ENCODE data around the gene MMP12.
"Not testable (repeated sequence)": the region's sequence is repeated elsewhere in the genome, so short reads cannot be mapped to it uniquely, and the experiment has no call there.

Gene MMP12

GRCh38 chr11:102874852-102875251 is at the start of gene MMP12:
TSS of gene MMP12 (minus strand) at chr11:102874982. CDS start at chr11:102874937, 45 bp downstream.
- DNase-seq (no peak), ATAC-seq (no peak)
- H3K36me3 Mint-ChIP-seq (ENCODE audit: low read depth): no peaks in the 10 kb centered on the region
- H3K27ac Mint-ChIP-seq: no peak within 1 kb of the TSS
- H3K27me3 Mint-ChIP-seq: peaks cover under 1% of the 10 kb centered on the region
- H3K9me3 Mint-ChIP-seq: no peaks in the 10 kb centered on the region
- H3K4me3 Mint-ChIP-seq: no peak within 1 kb of the TSS
- H3K4me1 Mint-ChIP-seq: no peaks in the 10 kb centered on the region

GRCh38 chr11:102921587-102922220 is 46.9 kb upstream of the MMP12 start:
- H3K27ac Mint-ChIP-seq: no peak overlapping the region
- peaks cover 5% of the 10 kb centered on the region for H3K4me1 Mint-ChIP-seq
- no peak for DNase-seq
- H3K27me3 Mint-ChIP-seq: peaks cover 15% of the 10 kb centered on the region
- H3K9me3 Mint-ChIP-seq: no peaks in the 10 kb centered on the region
- H3K4me3 Mint-ChIP-seq: no peak overlapping the region
- no peak for ATAC-seq
- no peaks in the 10 kb centered on the region for H3K36me3 Mint-ChIP-seq (ENCODE audit: low read depth)

- DNase-seq: no peak
Measured at GRCh38 chr11:102920118-102920684, 45.4 kb upstream of the MMP12 start.

GRCh38 chr11:102915044-102915375 is 40.2 kb upstream of the MMP12 start:
- Mint-ChIP-seq H3K27me3 (peaks cover 2% of the 10 kb centered on the region), H3K36me3 (ENCODE audit: low read depth) (no peaks in the 10 kb centered on the region), H3K4me1 (peaks cover under 1% of the 10 kb centered on the region), H3K9me3 (no peaks in the 10 kb centered on the region), H3K27ac (no peak overlapping the region), H3K4me3 (no peak overlapping the region)
- ATAC-seq: no peak
- no peak for DNase-seq

More at GRCh38 chr11:102920118-102920684, 45.4 kb upstream of the MMP12 start:
- H3K4me3 Mint-ChIP-seq: no peak overlapping the region
- peaks cover 5% of the 10 kb centered on the region for H3K4me1 Mint-ChIP-seq
- peaks cover 15% of the 10 kb centered on the region for H3K27me3 Mint-ChIP-seq
- ATAC-seq: peak; percentile 24
- no peak overlapping the region for H3K27ac Mint-ChIP-seq
- no peaks in the 10 kb centered on the region for H3K9me3 Mint-ChIP-seq
- H3K36me3 Mint-ChIP-seq (ENCODE audit: low read depth): no peaks in the 10 kb centered on the region

- Mint-ChIP-seq H3K4me1 (no peaks in the 10 kb centered on the region), H3K4me3 (no peak overlapping the region), H3K27me3 (peaks cover 3% of the 10 kb centered on the region), H3K27ac (no peak overlapping the region), H3K9me3 (no peaks in the 10 kb centered on the region), H3K36me3 (ENCODE audit: low read depth) (no peaks in the 10 kb centered on the region)
- ATAC-seq (no peak), DNase-seq (no peak)
Measured at GRCh38 chr11:102914238-102915043, 39.7 kb upstream of the MMP12 start.

- no peak for ATAC-seq
- Mint-ChIP-seq H3K4me1 (no peaks in the 10 kb centered on the region), H3K9me3 (no peaks in the 10 kb centered on the region), H3K4me3 (no peak overlapping the region), H3K27me3 (peaks cover 11% of the 10 kb centered on the region), H3K36me3 (ENCODE audit: low read depth) (no peaks in the 10 kb centered on the region), H3K27ac (no peak overlapping the region)
- no peak for DNase-seq
Measured at GRCh38 chr11:102912482-102912830, 37.7 kb upstream of the MMP12 start.

GRCh38 chr11:102911758-102912481 is 37.1 kb upstream of the MMP12 start:
- Mint-ChIP-seq H3K27ac (no peak overlapping the region), H3K4me1 (no peaks in the 10 kb centered on the region), H3K4me3 (no peak overlapping the region), H3K27me3 (peaks cover 11% of the 10 kb centered on the region), H3K36me3 (ENCODE audit: low read depth) (no peaks in the 10 kb centered on the region), H3K9me3 (no peaks in the 10 kb centered on the region)
- DNase-seq (no peak), ATAC-seq (no peak)

GRCh38 chr11:102905848-102906247 is 31.1 kb upstream of the MMP12 start:
- not testable (repeated sequence) for H3K9me3 Mint-ChIP-seq; H3K4me3 Mint-ChIP-seq; H3K27ac Mint-ChIP-seq; ATAC-seq; DNase-seq; H3K4me1 Mint-ChIP-seq; H3K36me3 Mint-ChIP-seq (ENCODE audit: low read depth)
- peaks cover 14% of the 10 kb centered on the region for H3K27me3 Mint-ChIP-seq

GRCh38 chr11:102903895-102904294 is 29.1 kb upstream of the MMP12 start:
- H3K27me3 Mint-ChIP-seq; H3K4me3 Mint-ChIP-seq; DNase-seq; H3K4me1 Mint-ChIP-seq; ATAC-seq; H3K9me3 Mint-ChIP-seq; H3K27ac Mint-ChIP-seq; H3K36me3 Mint-ChIP-seq (ENCODE audit: low read depth): not testable (repeated sequence)

- Mint-ChIP-seq H3K36me3 (ENCODE audit: low read depth) (no peaks in the 10 kb centered on the region), H3K9me3 (no peaks in the 10 kb centered on the region), H3K4me1 (no peaks in the 10 kb centered on the region), H3K27ac (no peak overlapping the region), H3K27me3 (peaks cover 2% of the 10 kb centered on the region), H3K4me3 (no peak overlapping the region)
- ATAC-seq (no peak), DNase-seq (no peak)
Measured at GRCh38 chr11:102900346-102900745, 25.6 kb upstream of the MMP12 start.

GRCh38 chr11:102891736-102892135 is 17.0 kb upstream of the MMP12 start:
- no peaks in the 10 kb centered on the region for H3K4me1 Mint-ChIP-seq
- DNase-seq (no peak), ATAC-seq (no peak)
- peaks cover 13% of the 10 kb centered on the region for H3K27me3 Mint-ChIP-seq
- no peaks in the 10 kb centered on the region for H3K36me3 Mint-ChIP-seq (ENCODE audit: low read depth)
- H3K4me3 Mint-ChIP-seq: no peak overlapping the region
- H3K27ac Mint-ChIP-seq: no peak overlapping the region
- peaks cover 9% of the 10 kb centered on the region for H3K9me3 Mint-ChIP-seq

GRCh38 chr11:102886999-102887398 is 12.2 kb upstream of the MMP12 start:
- ATAC-seq: no peak

GRCh38 chr11:102883141-102883540 is 8.4 kb upstream of the MMP12 start:
- DNase-seq: no peak
- no peaks in the 10 kb centered on the region for H3K36me3 Mint-ChIP-seq (ENCODE audit: low read depth)
- peaks cover 5% of the 10 kb centered on the region for H3K27me3 Mint-ChIP-seq
- no peak overlapping the region for H3K4me3 Mint-ChIP-seq
- no peaks in the 10 kb centered on the region for H3K9me3 Mint-ChIP-seq
- H3K27ac Mint-ChIP-seq: no peak overlapping the region
- peaks cover 5% of the 10 kb centered on the region for H3K4me1 Mint-ChIP-seq
- ATAC-seq: no peak

More at GRCh38 chr11:102886999-102887398, 12.2 kb upstream of the MMP12 start:
- Mint-ChIP-seq H3K9me3 (no peaks in the 10 kb centered on the region), H3K27me3 (peaks cover 10% of the 10 kb centered on the region), H3K36me3 (ENCODE audit: low read depth) (no peaks in the 10 kb centered on the region), H3K27ac (no peak overlapping the region), H3K4me3 (no peak overlapping the region), H3K4me1 (peaks cover 5% of the 10 kb centered on the region)
- no peak for DNase-seq

GRCh38 chr11:102882389-102883024 is 7.7 kb upstream of the MMP12 start:
- ATAC-seq (peak; percentile 61), DNase-seq (no peak)
- Mint-ChIP-seq H3K27ac (no peak overlapping the region), H3K4me1 (peaks cover 5% of the 10 kb centered on the region), H3K4me3 (no peak overlapping the region), H3K9me3 (no peaks in the 10 kb centered on the region), H3K27me3 (peaks cover 5% of the 10 kb centered on the region), H3K36me3 (ENCODE audit: low read depth) (no peaks in the 10 kb centered on the region)

All from activated naive CD8-positive, alpha-beta T cell treated with anti-CD3 and anti-CD28 coated beads, Interleukin-2, amount 50 U/mL, for 24 hours (primary cell).